Spleen (tissue), 7 donors: ENCODE data around the gene MYO19.
"Not testable (repeated sequence)": the region's sequence is repeated elsewhere in the genome, so short reads cannot be mapped to it uniquely, and the experiment has no call there.

Source experiments
- CTCF ChIP-seq, 11 experiments: fragments of 200-600 bp in 7 of 11; fragments of 450-650 bp in 4 of 11; sonication (generic) in 4 of 11; IDR thresholded peaks in 8 of 11; conservative IDR thresholded peaks in 3 of 11; 1 replicate in 7 of 11; 2 replicates in 4 of 11; pipeline versions ENCODE4 v1.4.0 to v1.8.0; 2016 to 2021; ENCODE audit warnings: antibody characterized with exemption in 11 of 11, inconsistent platforms in 4 of 11, mild to moderate bottlenecking in 1 of 11
- POLR2A ChIP-seq, 3 donors: fragments of 450-650 bp; IDR thresholded peaks; one replicate each; pipeline ENCODE4 v1.5.1; 2017; ENCODE audit warnings: antibody characterized with exemption in 3 of 3, mild to moderate bottlenecking in 1 of 3
- POLR2AphosphoS5 ChIP-seq, 3 donors: sonication (generic); formaldehyde crosslinking; IDR thresholded peaks; one replicate each; pipeline ENCODE4 v1.5.1; 2017; ENCODE audit warnings: antibody characterized with exemption in 3 of 3
- donor health status: DM: no; HTN: no; CAD: no; lungs with moderate emphysema.
- donor health status: DM: no; HTN: no; CAD: no.
- donor health status: DM: no; HTN: no; CAD: no.

- TF ChIP-seq CTCF (IDR thresholded peaks at IDR 0.05 in 8 of 11, conservative IDR thresholded peaks at IDR 0.05 in 3 of 11); POLR2A (IDR thresholded peaks at IDR 0.05); POLR2AphosphoS5 (IDR thresholded peaks at IDR 0.05): not testable (repeated sequence)
Measured at GRCh38 chr17:36457701-36458100, 77.0 kb downstream of the MYO19 start.
